ENCODE results near the gene ZNF106.

Gene ZNF106

DNA sequence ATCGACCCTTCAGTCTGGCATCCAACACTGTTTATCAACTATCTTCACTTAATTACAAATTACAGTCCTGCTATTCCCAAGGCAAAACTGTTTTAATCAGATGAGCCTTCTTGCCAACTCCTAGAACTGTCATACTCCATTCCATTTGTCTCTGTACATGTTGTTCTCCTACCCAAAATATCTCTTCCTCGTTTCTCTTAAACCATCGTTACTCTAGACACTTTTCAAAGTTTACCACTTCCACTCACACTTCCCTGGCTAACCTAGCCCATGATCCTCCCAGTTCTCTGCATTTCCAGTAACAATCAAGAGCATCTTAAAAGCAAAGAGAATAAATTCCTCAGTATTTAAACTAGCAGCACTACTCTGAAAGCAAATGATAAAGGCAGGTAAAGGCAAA, 19.9 kb downstream of the ZNF106 start:
- no peak for DNase-seq

DNA sequence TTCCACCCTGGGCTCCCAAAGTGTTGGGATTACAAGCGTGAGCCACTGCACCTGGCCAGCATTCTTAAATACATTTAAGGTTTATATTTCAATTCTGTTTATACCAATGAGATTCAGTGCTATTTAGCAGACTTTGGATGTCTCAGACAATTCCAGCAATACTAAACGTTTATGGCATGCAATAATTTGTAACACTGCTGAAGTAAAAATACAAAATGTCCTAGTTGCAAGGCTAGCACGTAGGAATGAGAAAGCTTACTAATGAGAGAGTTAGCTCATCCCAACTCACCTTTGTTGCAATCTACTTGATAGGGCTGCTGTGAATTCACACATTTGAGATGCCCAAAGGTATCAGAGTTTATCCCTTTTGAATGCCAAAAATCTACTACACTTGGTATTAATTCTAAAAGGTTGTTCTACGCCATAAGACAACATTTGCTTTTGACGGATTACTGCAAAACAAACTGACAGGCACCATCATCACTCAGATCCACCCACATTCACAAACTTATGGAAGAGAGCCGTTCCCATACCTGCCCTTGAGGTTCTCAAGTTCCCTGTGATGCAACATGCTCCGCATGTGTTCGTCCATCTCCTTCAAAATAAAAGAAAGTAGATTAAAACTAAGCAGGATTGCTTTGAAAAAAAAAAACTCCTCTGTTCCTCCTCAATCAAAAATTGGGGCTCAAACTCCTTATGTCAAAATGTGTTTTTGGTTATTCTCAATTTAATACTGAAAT, 25.3 kb downstream of the ZNF106 start:
- DNase-seq: no peak

DNA sequence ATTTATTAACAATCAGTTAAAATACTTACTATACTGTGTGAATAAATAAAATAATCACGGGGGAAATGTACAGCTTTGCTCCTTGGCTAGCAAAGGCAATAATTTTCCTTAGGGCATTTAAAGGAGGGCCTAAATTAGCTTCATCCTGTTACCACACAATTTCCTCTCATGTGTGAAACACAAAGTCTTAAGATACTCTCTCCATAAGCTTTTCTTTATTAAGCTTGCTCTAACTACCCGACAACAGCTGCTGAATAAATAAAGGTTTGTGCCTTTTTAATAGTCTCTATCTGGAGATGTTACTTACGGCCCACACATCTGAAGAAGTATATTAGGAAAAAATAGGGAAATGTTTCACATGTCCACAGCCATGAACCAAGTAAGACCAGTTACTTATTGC, 29.7 kb downstream of the ZNF106 start:
- DNase-seq: no peak

DNA sequence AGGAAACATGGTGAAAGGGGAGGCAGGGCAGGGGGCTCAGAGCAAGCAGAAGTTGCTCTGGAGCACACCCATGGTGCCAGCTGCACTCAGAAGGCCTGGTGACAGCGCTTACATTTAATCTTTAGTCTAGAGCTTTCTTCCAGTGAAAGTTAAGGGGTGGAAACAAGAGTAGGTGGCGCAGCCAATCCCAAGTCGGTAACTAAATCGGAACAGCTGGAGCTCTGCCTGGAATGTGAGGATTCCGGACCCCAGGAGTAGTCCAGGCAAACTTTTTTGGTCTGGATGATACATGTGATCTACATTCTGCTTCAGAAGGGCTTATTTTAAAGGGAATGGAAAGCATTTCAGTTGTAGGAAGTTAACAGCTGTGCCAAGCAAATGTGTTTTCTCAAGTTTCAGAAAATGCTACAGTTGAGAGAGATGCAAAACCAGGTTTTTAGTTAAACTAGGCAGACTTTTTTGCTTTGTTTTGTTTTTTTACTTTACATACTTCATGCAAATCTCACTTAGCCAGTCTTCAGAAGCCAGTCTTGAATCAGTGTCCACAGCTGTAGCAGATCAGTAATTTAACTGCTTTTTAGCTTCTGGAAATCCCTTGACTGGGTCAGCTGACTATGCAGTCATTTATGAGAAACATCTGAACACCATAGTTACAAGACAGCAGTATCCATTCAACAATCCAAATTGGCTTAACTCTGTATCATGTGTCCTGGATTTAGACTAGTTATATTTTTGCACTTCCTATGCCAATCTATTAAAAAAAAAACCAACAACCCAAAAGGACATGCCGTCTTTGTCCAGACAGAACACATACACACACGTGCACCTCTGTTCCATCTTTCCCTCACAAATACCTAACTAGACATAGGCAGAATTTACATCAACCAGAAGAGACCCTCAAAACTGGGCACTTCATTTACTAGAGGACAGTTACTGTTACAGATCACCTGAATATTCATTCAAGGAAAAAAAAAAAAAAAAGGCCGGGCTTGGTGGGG, 33.2 kb downstream of the ZNF106 start:
- DNase-seq: no peak

DNA sequence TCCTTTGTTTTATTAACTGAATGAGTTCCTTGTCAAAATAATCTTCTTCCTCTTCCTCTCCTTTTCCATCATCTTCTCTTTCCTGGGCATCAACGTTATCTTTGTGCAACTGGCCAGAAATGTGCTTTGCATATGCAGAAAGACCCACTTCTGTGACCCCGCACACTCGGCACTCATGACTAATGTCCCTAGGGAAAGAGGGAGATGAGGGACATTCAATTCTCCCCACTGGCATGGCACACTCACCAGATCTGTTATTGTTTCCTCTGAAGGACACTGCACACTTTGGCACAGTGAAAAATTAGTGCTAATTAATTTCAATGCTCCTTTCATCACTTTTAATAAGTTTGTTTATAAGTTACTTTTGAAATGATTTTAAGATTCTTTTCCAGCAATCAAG, 34.0 kb downstream of the ZNF106 start:
- no peak for DNase-seq

DNA sequence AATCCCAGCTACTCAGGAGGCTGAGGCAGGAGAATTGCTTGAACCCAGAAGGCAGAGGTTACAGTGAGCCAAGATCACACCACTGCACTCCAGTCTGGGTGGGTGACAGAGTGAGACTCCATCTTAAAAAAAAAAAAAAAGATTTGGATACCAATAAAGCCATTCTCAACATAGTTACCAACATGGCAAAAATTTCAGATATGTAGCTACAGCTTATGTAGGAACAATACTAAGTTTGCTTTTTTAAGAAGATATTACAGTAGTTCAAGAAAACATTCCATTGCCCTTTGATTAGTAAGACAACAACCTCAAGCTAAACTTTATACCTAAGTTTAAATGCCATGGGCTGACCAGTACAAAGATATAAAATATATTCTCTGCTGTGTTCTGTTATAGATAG, 34.4 kb downstream of the ZNF106 start:
- DNase-seq: no peak

DNA sequence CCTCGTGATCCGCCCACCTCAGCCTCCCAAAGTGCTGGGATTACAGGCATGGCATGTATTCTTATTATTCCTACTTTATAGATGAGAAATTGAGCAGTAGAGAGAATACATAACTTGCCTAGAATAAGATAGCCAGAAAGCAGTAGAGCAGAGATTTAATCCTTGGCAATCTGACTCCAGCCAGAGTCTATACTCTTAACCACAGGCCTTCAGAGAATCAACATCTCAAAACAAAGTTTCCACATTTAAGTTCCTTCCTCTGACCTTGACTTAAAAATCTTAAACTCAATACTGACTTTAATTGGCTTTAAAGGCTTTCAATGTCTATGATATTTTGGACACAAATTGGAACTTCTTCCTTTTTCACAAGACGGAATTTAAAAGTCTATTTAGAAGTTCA, 37.1 kb downstream of the ZNF106 start:
- no peak for DNase-seq

DNA sequence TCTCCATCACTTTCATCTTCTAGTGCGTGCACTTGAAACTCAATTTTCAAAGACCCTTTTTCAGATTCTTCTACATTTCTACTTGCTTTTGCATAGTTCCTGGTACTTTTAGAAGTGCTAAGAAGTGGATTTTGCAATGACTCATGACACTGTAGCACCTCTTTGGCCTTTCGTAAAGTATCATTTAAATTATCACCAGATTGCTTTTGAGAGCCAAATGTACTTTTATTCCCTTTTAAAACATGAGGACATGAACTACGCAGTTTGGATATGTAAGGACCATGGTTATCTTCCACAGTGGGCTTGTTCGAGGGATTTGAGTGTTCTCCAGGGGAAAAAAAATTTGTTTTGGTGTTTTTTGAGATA, 40.5 kb downstream of the ZNF106 start:
- DNase-seq: no peak

DNA sequence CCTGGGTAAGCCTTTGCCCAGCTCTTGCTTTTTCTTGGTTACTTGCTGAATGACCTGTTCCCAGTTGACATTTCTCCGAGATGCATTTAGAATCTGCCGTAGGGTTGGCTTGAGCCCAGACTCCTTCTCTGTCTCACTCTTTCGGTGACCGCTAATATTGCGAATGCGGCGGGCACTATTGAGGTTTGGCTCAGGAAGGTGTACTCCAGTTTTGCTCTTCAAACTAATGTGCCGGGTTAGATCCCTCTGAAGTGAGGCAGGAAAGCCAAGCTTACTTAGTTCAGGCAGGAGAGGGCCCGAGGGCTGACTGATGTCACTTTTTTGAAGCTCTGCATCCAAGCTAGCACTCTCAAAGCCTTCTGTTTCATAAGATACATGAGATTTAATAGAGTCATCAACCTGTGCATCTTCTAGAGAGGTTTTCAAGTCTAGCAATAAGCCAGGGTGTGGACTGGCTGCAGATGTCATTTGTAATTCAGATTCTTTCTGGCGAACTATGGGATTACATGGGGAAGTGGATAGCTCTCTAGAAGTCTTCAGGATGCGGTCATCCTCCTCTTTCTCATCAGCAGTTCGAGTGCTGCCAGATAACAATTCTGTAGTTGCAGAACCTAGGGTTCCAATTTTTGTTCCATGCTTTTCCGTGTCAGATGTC, 41.0 kb downstream of the ZNF106 start:
- no peak for DNase-seq

DNA sequence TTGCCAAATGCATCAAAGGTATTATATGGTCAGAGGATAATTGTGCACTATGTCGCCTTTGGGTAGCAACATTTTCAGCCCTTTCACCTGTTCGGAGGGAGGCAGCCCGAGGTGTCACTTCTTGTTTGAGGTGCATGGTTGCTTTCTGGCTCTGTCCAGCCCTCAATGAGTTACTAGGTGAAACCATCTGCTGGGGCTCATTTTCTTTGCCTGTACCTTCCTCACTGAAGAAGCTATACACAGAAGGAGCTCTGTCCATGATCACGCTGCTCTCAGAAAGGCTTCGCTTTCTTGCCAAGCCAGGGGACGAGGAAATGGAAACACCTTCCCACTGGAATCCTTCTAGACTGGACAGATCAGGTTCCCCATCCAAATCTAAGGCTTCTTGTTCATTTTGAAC, 42.7 kb downstream of the ZNF106 start:
- DNase-seq: no peak

DNA sequence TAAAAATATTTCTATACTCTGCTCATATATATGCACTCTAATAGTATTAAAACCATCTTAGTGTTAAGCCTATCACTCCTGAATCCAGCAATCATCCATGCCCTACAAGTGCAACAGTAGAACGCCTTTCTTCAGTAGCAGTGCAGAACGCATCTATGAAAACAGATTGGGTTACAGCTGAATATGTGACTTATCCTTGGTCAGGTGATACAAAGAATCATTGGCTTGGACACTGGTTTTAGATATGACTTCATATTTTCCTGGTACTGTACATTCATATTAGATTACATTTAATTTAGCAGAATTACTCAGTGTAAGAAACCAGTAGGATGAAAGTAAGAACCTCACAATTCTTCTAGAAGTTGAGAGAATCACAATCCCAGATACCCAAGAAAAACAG, 43.3 kb downstream of the ZNF106 start:
- no peak for DNase-seq

DNA sequence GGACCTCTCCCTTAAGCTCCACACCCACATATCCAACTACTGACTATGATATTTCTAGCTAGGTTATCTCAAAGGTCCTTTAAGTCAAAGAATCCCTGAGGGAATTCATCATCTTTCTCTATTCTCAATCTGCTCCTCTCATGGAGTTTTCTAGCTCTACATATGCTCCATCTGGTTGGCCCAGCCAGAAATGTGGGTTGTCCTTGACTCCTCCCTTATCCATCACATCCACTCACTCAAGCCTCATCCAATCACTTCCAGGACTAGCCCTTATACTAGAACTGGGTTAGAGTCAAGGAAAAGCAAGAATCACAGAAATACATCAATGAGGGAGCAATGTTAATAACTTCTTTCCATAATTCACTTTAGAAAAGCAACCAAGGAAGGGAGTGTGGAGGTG, 45.4 kb downstream of the ZNF106 start:
- no peak for DNase-seq

DNA sequence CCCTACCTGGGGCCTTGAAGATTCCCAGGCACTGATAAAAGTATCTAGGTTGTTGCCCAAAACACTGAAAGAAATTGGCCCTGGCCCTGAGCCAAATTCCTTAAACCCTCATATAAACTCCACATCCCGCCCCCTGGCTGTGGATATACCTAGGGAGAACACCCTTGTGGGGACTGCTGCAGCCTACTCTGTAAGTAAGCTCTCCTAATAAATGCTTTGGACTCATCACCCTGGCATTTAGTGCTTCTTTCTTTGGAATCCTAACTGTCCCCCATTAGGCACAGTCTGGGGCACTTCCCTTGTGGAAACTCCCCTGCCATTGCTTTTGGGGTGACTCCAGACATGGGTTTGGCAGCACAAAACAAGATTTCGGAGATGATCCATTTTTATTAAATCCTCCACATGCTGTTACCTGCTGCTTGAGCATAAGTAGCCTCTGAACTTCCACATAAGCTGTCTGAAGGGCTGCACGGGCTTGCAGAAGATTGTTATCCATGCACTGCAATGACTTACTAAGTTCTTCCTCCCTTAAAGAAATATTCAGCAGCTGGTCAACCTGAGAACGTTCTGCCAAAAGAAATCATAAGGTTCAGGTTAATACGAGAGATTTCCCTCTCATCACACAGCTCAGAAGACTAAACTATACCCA, 46.4 kb downstream of the ZNF106 start:
- no peak for DNase-seq

DNA sequence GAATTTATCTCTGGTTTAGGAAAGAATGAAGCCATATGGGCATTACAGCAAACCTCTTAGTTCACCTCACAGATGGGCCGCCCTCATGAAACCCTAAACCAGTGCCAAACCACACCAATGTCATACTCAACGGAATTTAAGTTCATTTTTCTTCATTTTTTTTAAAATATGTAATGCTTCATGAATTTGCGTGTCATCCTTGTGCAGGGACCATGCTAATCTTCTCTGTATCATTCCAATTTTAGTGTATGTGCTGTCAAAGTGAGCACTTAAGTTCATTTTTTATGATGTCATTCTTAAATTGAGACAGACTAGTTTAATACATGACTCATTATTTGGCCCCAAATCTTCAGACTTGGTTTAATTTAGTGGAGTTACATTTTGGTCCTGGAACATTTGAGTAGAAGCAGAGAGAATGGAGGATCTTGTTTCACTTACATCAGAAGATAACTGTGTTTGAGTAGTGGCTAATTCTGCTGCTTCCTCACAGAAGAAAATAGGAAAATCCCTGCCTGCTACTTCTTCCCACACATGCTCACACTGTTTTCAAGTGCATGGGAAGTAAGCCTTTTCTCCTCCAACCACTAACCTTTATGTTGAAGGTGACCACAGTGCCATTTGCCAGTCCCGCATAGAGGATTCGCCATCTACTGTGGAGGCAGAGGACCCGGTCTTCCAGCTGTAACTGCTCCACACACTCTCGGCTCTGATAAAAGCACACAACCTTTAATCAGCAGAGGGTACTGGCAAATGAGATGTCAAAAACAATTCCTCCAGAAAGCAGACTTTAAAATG, 63.3 kb downstream of the ZNF106 start:
- DNase-seq: no peak

DNA sequence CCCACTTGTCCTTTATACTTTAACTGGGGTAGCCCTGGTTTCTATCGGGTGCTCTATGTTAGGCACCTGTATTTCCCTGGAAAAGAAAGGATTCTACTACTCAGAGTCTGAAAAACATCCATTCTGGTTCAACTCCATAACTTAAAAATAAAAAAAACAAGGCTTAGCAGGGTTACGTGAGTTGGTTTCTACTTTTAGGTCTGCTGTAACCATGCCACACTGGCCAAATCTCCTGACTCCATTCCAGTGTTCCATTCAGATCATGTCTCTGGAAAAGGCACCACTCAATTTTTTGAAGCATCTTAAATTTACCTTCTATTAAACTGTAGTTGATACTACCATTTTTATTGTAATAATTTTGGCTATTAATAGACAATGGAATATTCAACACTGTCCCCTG, 69.6 kb downstream of the ZNF106 start:
- no peak for DNase-seq

DNA sequence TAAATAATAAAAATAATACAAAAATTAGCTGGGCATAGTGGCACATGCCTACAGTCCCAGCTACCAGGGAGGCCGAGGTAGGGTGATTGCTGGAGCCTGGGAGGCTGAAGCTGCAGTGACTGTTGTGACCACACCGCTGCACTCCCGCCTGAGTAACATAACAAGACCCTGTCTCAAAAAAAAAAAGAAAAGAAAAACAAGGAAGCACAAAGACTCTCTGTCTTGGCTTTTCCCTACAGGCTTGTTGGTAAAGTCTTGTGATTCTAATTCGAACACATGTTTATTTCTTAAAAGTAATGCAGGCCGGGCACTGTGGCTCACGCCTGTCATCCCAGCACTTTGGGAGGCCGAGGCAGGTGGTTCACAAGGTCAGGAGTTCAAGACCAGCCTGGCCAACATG, 71.6 kb downstream of the ZNF106 start:
- no peak for DNase-seq

DNA sequence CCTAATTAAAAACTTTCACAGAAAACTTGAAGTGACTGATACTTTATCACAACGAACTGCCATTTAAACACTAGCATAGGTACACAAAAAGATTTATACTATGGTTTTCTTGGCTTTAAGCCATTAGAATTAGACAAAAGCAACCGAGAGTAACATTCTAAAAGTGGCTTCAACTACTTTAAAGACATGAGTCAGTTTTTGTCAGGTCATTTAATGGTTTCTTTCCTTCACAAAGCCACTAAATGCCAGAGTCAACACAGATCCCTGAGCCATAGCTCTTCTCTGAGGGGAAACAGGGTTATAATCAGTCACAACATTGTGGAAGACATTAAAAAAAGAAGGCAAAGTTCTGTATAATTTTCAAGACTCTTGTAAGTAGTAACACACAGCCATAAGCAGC, 77.0 kb downstream of the ZNF106 start:
- no peak for DNase-seq

DNA sequence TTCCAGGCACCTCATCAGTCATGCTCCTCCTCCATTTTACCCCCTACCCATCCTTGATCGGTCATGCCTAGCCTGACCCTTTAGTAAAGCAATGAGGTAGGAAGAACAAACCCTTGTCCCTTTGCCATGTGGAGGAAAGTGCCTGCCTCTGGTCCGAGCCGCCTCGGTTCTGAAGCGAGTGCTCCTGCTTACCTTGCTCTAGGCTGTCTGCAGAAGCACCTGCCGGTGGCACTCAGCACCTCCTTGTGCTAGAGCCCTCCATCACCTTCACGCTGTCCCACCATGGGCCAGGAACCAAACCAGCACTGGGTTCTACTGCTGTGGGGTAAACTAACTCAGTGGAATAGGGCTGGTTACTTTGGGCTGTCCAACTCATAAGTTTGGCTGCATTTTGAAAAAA, 79.1 kb downstream of the ZNF106 start:
- no peak for DNase-seq

DNA sequence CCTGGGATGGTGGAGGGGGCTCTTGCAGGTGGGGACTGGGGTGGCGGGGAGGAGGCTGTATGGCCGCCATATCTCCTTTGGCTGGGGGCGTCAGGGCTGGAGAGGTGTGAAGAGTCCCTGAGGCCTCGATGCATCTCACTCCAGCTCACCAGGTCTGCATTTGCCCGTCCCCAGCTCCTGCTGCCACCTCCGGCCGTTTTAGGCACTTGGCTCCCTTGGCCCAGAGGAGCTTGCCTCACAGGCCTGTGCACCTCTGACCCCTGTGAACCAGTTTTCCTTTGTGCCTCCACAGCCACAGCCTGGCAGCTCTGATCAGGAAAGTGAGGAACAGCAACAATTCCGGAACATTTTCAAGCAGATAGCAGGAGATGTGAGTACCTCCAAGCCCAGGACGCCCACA, 81.9 kb downstream of the ZNF106 start:
- no peak for DNase-seq

DNA sequence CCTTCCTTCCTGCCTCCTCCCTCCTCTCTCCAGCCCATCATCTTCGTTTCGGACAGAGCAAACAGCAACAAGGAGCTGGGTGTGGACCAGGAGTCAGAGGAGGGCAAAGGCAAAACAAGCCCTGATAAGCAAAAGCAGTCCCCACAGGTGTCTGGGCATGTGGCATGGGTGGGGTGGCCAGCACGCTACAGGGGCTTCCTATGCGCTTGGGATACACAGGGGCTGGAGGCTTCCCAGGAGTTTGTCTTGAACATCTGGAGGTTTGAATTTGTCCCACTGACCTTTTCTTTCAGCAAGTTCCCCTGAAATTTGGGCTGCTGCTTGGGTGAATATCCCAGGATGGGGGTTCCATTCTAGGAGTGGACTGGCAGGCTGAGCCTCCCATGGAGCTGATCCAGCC, 82.8 kb downstream of the ZNF106 start:
- no peak for DNase-seq

DNA sequence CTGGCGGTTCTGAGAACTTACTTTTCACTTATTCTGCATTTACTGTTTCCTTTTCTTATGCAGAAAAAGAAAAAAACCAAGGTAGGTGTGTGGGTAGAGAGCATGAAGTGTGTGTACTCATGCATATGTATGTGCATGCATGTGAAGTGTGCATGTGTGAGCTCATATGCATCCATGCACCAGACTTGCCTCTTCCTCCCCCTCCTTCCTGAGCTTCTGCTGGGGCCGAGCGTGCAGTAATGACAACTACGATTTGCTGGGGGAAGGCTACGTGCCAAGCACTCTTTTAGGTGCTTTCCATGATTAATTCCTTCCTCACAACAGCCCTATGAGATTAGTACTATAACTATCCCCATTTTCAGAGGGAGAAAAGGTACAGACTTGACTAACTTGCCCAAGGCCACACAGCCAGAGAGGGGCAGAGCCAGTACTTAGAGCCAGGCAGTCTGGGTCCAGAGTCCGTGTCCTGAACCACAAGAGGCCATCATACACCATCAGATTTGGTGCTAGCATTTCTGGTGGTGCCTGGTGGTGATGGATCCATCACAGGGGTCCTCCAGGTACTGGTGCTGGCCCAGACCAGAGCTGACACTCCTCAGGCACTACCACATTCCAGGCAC, 85.0 kb downstream of the ZNF106 start:
- DNase-seq: no peak
